Right atrium auricular region (tissue), 2 donors: ENCODE data around the gene CRYL1. TPM values are rescaled to one million over a fixed set of nuclear protein-coding genes. Genes with fewer than 3 reads are reported as not detected.
"Not testable (repeated sequence)": the region's sequence is repeated elsewhere in the genome, so short reads cannot be mapped to it uniquely, and the experiment has no call there.

Experiments used
- DNase-seq: peaks from one replicate; pipeline ENCODE4 v3.0.0-alpha.2; 2019; ENCODE audit warnings: low spot score
- H3K27ac ChIP-seq, 2 donors: fragments of 200-600 bp; sonication (generic); 1 replicate in 1 of 2; 2 replicates in 1 of 2; pipeline ENCODE4 v1.5.1; 2016 to 2019
- H3K27me3 ChIP-seq, 2 donors: fragments of 200-600 bp; sonication (generic); one replicate each; pipeline versions ENCODE4 v1.5.1 to v1.6.0; 2017 to 2019
- H3K36me3 ChIP-seq: fragments of 200-600 bp; sonication (generic); one replicate; pipeline ENCODE4 v1.5.1; 2016
- H3K4me1 ChIP-seq, 2 donors: fragments of 200-600 bp; sonication (generic); one replicate each; pipeline versions ENCODE4 v1.5.1 to v1.6.0; 2017 to 2019
- H3K4me3 ChIP-seq, 2 donors: fragments of 200-600 bp; sonication (generic); 1 replicate in 1 of 2; 2 replicates in 1 of 2; pipeline ENCODE4 v1.5.1; 2017 to 2019; ENCODE audit warnings: mild to moderate bottlenecking in 1 of 2, moderate library complexity in 1 of 2
- H3K9me3 ChIP-seq, 2 donors: fragments of 200-600 bp; sonication (generic); one replicate each; pipeline ENCODE4 v1.5.1; 2019
- CTCF ChIP-seq, 2 donors: fragments of 200-600 bp; sonication (generic); IDR thresholded peaks; one replicate each; pipeline ENCODE4 v1.5.1; 2019; ENCODE audit warnings: antibody characterized with exemption in 2 of 2
- total RNA-seq, 2 donors: library from RNA; depleted of rRNA; stranded (reverse); fragments of >200 nt; gene quantifications; one replicate each; pipeline ENCODE4 v1.1.0, GENCODE V29; 2016

CRYL1 gene
- total RNA-seq, 2 donors from 2014 or later: 26.5 to 27.9 TPM

- no peak overlapping the region for H3K4me3 ChIP-seq
- no peak overlapping the region for H3K27ac ChIP-seq
- H3K36me3 ChIP-seq: no peaks in the 10 kb centered on the region
- H3K27me3 ChIP-seq: no peaks in the 10 kb centered on the region
- no peaks in the 10 kb centered on the region for H3K9me3 ChIP-seq
- TF ChIP-seq CTCF (IDR thresholded peaks at IDR 0.05): no peak
- peaks cover 0 to 7% of the 10 kb centered on the region in 2 donors for H3K4me1 ChIP-seq
- DNase-seq: no peak
Measured at GRCh38 chr13:20439261-20439660, 86.4 kb downstream of the CRYL1 start.

- no peak overlapping the region for H3K4me3 ChIP-seq
- no peaks in the 10 kb centered on the region for H3K27me3 ChIP-seq
- H3K4me1 ChIP-seq: peaks cover 0 to 7% of the 10 kb centered on the region in 2 donors
- no peaks in the 10 kb centered on the region for H3K9me3 ChIP-seq
- no peak for TF ChIP-seq CTCF (IDR thresholded peaks at IDR 0.05)
- H3K36me3 ChIP-seq: no peaks in the 10 kb centered on the region
- DNase-seq: no peak
- H3K27ac ChIP-seq: no peak overlapping the region
Measured at GRCh38 chr13:20438801-20439200, 86.9 kb downstream of the CRYL1 start.

- no peak for TF ChIP-seq CTCF (IDR thresholded peaks at IDR 0.05)
- Histone ChIP-seq H3K36me3 (no peaks in the 10 kb centered on the region), H3K27ac (no peak overlapping the region)
Measured at GRCh38 chr13:20436505-20436904, 89.2 kb downstream of the CRYL1 start.

GRCh38 chr13:20435616-20436368 lies 89.9 kb downstream of the CRYL1 start:
- DNase-seq: no peak
- TF ChIP-seq CTCF (IDR thresholded peaks at IDR 0.05): no peak
- Histone ChIP-seq H3K27me3 (no peaks in the 10 kb centered on the region), H3K4me3 (no peak overlapping the region), H3K36me3 (no peaks in the 10 kb centered on the region), H3K9me3 (no peaks in the 10 kb centered on the region), H3K27ac (no peak overlapping the region), H3K4me1 (peaks cover 0 to 4% of the 10 kb centered on the region in 2 donors)

More at GRCh38 chr13:20436505-20436904, 89.2 kb downstream of the CRYL1 start:
- DNase-seq: no peak
- no peaks in the 10 kb centered on the region for H3K9me3 ChIP-seq
- peaks cover 0 to 4% of the 10 kb centered on the region in 2 donors for H3K4me1 ChIP-seq
- H3K27me3 ChIP-seq: no peaks in the 10 kb centered on the region
- H3K4me3 ChIP-seq: no peak overlapping the region

- not testable (repeated sequence) for H3K4me1 ChIP-seq, DNase-seq, H3K36me3 ChIP-seq, H3K27me3 ChIP-seq, H3K9me3 ChIP-seq, H3K4me3 ChIP-seq, H3K27ac ChIP-seq
Measured at GRCh38 chr13:20434210-20434609, 91.4 kb downstream of the CRYL1 start.

- Histone ChIP-seq H3K27ac (peak overlapping the region; percentile 9 to 39), H3K4me3 (no peak overlapping the region), H3K27me3 (no peaks in the 10 kb centered on the region), H3K36me3 (no peaks in the 10 kb centered on the region), H3K4me1 (peaks cover 0 to 10% of the 10 kb centered on the region in 2 donors), H3K9me3 (no peaks in the 10 kb centered on the region)
- no peak for DNase-seq
- TF ChIP-seq CTCF (IDR thresholded peaks at IDR 0.05): no peak
Measured at GRCh38 chr13:20431687-20432384, 93.8 kb downstream of the CRYL1 start.
